ENCODE measurements around the gene KYAT1.

Gene KYAT1

DNA sequence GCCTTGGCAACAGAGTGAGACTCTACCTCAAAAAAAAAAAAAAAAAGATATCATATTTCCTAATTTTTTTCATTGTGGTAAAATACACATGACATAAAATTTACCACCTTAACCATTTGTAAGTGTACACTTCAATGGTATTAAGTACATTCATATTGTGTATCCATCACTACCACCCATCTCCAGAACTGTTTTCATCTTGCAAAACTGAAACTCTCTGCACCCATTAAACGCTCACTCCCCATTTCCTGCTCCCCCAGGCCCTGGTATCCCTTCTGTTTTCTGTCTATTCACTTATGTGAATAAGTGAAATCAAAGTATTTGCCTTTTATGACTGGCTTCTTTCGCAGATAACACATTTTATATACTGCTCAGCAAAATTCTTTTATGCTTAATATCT is 13.0 kb upstream of the KYAT1 start:
- DNase-seq (ENCODE audit: low spot score): no peak
- TF ChIP-seq, protein P1, sequence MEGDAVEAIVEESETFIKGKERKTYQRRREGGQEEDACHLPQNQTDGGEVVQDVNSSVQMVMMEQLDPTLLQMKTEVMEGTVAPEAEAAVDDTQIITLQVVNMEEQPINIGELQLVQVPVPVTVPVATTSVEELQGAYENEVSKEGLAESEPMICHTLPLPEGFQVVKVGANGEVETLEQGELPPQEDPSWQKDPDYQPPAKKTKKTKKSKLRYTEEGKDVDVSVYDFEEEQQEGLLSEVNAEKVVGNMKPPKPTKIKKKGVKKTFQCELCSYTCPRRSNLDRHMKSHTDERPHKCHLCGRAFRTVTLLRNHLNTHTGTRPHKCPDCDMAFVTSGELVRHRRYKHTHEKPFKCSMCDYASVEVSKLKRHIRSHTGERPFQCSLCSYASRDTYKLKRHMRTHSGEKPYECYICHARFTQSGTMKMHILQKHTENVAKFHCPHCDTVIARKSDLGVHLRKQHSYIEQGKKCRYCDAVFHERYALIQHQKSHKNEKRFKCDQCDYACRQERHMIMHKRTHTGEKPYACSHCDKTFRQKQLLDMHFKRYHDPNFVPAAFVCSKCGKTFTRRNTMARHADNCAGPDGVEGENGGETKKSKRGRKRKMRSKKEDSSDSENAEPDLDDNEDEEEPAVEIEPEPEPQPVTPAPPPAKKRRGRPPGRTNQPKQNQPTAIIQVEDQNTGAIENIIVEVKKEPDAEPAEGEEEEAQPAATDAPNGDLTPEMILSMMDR (IDR thresholded peaks at IDR 0.05; ENCODE audit: extremely low read depth, insufficient read depth, missing control alignments): no peak
- in situ Hi-C loops (cut with MboI; ENCODE audit: low pct_unique_long_range_greater_than_20kb, low sequenced_read_pairs, unreplicated experiment): no loop called here

DNA sequence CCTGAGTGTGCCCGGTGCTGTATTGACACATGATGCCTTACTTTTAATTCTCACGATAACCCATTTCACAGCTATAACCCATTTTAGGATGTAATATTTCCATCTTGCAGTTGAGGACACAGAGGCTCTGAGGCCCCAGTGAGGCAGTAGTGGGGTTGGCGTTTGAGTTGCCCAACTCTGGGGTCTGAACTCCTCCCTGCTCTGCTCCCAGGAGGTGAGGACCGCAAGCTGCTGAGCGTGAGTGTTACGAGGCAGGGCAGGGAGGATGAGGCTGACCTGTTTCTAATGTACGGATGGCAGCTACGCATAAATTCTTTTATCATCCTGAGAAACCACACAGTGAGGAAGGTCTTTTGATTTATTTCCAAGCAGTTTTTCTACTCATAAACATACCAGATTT is 11.6 kb upstream of the KYAT1 start:
- no peak for DNase-seq (ENCODE audit: low spot score)
- TF ChIP-seq, protein P1 (IDR thresholded peaks at IDR 0.05; ENCODE audit: extremely low read depth, insufficient read depth, missing control alignments): no peak
- in situ Hi-C loops (cut with MboI; ENCODE audit: low pct_unique_long_range_greater_than_20kb, low sequenced_read_pairs, unreplicated experiment): no loop called here

DNA sequence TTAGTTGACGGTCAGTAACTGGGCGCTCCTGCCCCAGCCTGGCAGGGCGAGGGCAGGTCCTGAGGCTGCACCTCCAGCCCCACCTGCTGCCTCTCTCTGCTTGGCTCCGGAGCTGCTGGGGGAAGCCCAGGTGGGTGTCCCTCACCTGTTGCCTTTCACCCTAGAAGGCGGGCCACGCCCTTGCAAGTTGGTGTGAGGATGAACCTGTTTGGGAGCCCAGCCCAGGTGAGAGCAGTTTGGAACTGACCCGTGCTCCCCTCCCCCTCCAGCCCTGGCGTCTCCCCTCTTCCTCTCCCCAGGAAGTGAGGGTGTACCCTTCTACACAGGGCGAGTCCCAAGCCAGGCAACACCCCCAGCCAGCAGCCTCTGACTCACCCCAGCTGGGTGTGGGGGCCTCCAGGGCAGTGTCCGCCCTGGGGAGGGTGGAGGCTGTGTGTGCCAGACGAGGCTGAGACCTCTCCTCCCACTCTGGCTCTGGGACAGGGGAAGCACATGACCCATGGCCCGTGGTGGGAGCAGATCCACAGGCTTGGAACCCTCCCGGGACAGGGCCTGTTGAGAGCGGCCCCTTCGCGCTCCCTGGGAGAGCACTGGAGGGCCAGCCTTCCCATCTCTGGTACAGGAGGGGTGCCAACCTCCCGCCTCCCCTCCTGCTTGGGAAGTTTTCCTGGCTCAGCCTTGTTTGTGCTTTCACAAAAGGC is 10.6 kb upstream of the KYAT1 start:
- in situ Hi-C loops (cut with MboI; ENCODE audit: low pct_unique_long_range_greater_than_20kb, low sequenced_read_pairs, unreplicated experiment): no loop called here
- TF ChIP-seq, protein P1 (IDR thresholded peaks at IDR 0.05; ENCODE audit: extremely low read depth, insufficient read depth, missing control alignments): no peak
- no peak for DNase-seq (ENCODE audit: low spot score)

DNA sequence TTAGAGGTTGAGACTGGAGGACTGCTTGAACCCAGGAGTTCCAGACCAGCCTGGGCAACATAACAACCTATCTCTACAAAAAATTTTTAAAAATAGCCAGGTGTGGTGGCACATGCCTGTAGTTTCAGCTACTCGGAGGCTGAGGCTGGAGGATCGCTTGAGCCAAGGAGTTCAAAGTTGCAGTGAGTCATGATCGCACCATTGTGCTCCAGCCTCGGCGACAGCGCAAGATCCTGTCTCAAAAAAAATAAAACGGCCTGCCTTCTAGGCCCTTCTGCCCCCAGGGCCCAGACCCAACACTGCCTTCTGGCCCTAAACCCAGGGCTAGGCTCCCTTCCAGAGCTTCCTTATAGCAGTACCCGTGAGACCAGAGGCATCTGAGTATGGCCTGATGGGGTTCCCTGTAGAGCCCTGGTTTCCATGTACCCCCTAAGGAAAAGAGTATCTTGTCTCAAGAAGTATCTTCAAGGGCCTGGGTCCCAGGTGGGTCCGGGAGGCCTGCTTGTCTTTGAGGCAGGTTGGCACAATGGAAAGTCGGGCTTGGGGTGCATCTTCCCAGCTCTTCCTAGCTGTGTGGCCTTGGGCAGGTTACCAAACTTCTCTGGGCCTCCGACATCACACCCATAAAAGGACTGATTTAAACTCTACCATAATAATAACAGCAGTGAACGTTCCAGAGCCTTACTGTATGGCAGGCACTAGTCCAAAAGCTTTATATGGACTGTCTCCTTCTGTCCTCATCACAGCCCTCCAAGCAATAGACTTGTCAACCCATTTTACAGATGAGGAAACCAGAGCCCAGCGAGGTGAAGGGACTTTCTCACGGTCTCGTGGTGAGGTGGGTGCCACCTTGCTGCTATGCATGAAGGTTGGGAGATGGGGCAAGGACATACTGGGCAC is 9.8 kb upstream of the KYAT1 start:
- no peak for DNase-seq (ENCODE audit: low spot score)
- TF ChIP-seq, protein P1 (IDR thresholded peaks at IDR 0.05; ENCODE audit: extremely low read depth, insufficient read depth, missing control alignments): no peak
- in situ Hi-C loops (cut with MboI; ENCODE audit: low pct_unique_long_range_greater_than_20kb, low sequenced_read_pairs, unreplicated experiment): no loop called here

DNA sequence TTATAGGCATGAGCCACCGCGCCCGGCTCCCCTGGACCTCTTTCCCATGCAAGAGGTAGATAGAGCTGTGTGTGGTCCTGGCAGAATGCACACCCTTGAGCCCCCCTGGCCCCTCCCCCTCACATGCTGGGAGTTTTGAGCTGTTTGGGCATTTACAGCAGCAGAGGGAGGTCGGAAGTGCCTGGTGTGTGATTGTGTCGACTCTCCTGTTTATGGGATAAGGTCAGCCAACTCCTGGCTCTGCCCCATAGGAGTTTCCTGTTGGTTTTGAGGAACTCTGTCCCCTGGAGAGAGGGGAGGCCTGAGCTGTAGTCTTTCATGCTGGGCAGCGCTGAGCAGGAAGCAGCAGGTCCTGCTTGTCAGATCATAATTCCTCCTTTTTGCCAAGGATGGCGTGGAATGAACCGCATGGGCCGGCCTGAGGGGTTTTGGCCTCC is 6.2 kb upstream of the KYAT1 start:
- TF ChIP-seq, protein P1 (IDR thresholded peaks at IDR 0.05; ENCODE audit: extremely low read depth, insufficient read depth, missing control alignments): no peak
- in situ Hi-C loops (cut with MboI; ENCODE audit: low pct_unique_long_range_greater_than_20kb, low sequenced_read_pairs, unreplicated experiment): no loop called here
- no peak for DNase-seq (ENCODE audit: low spot score)

DNA sequence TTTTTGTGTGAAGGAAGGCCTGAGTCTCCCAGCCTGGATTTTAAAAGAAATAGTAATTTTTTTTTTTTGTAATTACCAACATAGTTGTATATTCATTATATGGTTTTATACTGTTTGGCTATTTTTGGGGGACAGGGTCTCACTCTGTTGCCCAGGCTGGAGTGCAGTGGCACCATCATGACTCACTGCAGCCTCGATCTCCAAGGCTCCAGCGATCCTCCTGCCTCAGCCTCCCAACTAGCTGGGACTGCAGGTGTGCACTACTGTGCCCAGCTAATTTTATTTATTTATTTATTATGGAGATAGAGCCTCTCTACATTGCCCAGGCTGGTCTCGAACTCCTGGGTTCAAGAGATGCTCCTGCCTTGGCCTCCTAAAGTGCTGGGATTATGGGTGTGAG is 5.3 kb upstream of the KYAT1 start:
- in situ Hi-C loops (cut with MboI; ENCODE audit: low pct_unique_long_range_greater_than_20kb, low sequenced_read_pairs, unreplicated experiment): no loop called here
- TF ChIP-seq, protein P1 (IDR thresholded peaks at IDR 0.05; ENCODE audit: extremely low read depth, insufficient read depth, missing control alignments): no peak
- DNase-seq (ENCODE audit: low spot score): no peak
